Vagina (tissue), 2 donors: ENCODE data around the gene NYAP2. TPM values are rescaled to one million over a fixed set of nuclear protein-coding genes. Genes with fewer than 3 reads are reported as not detected.

Experiments
- DNase-seq, 2 donors: peaks; one replicate each; pipeline ENCODE4 v3.0.0-alpha.2; 2017; ENCODE audit errors: extremely low spot score in 2 of 2
- H3K27ac ChIP-seq: fragments of 200-600 bp; sonication (generic); one replicate; pipeline ENCODE4 v1.5.1; 2019
- H3K27me3 ChIP-seq: fragments of 200-600 bp; sonication (generic); one replicate; pipeline ENCODE4 v1.5.1; 2019
- H3K36me3 ChIP-seq, 2 donors: fragments of 200-600 bp; sonication (generic); one replicate each; pipeline ENCODE4 v1.5.1; 2017 to 2019
- H3K4me1 ChIP-seq: fragments of 200-600 bp; sonication (generic); one replicate; pipeline ENCODE4 v1.5.1; 2019
- H3K4me3 ChIP-seq, 2 donors: fragments of 200-600 bp; sonication (generic); 1 replicate in 1 of 2; 2 replicates in 1 of 2; pipeline ENCODE4 v1.5.1; 2016 to 2019
- H3K9me3 ChIP-seq: fragments of 200-600 bp; sonication (generic); one replicate; pipeline ENCODE4 v1.5.1; 2019
- CTCF ChIP-seq, 3 experiments: fragments of 450-650 bp in 2 of 3; fragments of 200-600 bp in 1 of 3; sonication (generic) in 1 of 3; IDR thresholded peaks; one replicate each; pipeline ENCODE4 v1.5.1; 2017 to 2019; ENCODE audit warnings: antibody characterized with exemption in 3 of 3, mild to moderate bottlenecking in 2 of 3, moderate library complexity in 2 of 3
- POLR2A ChIP-seq, 2 donors: fragments of 450-650 bp; IDR thresholded peaks; one replicate each; pipeline ENCODE4 v1.6.1; 2017; ENCODE audit warnings: antibody characterized with exemption in 2 of 2, mild to moderate bottlenecking in 2 of 2, moderate library complexity in 2 of 2
- POLR2AphosphoS5 ChIP-seq, 2 donors: sonication (generic); formaldehyde crosslinking; IDR thresholded peaks; one replicate each; pipeline ENCODE4 v1.9.0; 2017; ENCODE audit warnings: antibody characterized with exemption in 2 of 2, mild to moderate bottlenecking in 2 of 2, low read depth in 1 of 2; ENCODE audit not compliant: insufficient read depth in 1 of 2
- intact Hi-C: fragments of 100-400 bp; cut with DNase I; formaldehyde crosslinking; loops from one replicate; pipeline ENCODE4 v1.15.1; 2023
- total RNA-seq: library from RNA; depleted of rRNA; stranded (reverse); fragments of >200 nt; gene quantifications from one replicate; pipeline ENCODE4 v1.2.3, GENCODE V29; 2016

The NYAP2 gene
- total RNA-seq, 1 donor from 2014 or later, result 0.25 TPM

GRCh38 chr2:225414902-225415301 is 15.4 kb downstream of the NYAP2 start:
- DNase-seq, result no peak
- H3K27ac ChIP-seq, result no peak overlapping the region
- intact Hi-C loops, result no loop called here
- no peaks in the 10 kb centered on the region for H3K9me3 ChIP-seq
- no peak for TF ChIP-seq POLR2A (IDR thresholded peaks at IDR 0.05)
- no peak for TF ChIP-seq CTCF (IDR thresholded peaks at IDR 0.05)
- no peak for TF ChIP-seq POLR2AphosphoS5 (IDR thresholded peaks at IDR 0.05; ENCODE audit: insufficient read depth in 1 of 2, low read depth in 1 of 2)
- H3K27me3 ChIP-seq, result no peaks in the 10 kb centered on the region
- H3K4me3 ChIP-seq, result no peak overlapping the region
- H3K36me3 ChIP-seq, result no peaks in the 10 kb centered on the region
- H3K4me1 ChIP-seq, result no peaks in the 10 kb centered on the region

DNA sequence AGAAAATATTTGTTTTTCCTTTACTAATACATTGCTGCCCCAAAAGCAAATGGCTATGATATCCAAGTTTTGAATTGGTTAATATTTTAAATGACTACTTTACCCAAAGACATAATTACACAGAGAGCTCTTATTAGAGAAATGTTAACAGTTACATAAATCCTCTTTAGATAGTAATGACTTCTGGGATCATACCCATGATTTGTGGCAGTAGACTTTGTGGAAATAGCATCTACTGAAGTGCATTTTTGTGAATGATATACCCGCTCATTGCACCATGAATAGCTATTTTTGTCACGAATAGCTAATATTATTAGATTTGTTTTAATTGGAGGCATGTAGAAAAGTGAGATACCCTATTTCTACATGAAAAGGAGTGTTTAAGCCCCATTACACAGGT is 15.8 kb downstream of the NYAP2 start:
- H3K36me3 ChIP-seq, result no peaks in the 10 kb centered on the region
- H3K27ac ChIP-seq, result no peak overlapping the region
- no peak overlapping the region for H3K4me3 ChIP-seq
- no peaks in the 10 kb centered on the region for H3K27me3 ChIP-seq
- DNase-seq, result no peak
- no peaks in the 10 kb centered on the region for H3K4me1 ChIP-seq
- intact Hi-C loops, result no loop called here
- TF ChIP-seq POLR2A (IDR thresholded peaks at IDR 0.05) (no peak), POLR2AphosphoS5 (IDR thresholded peaks at IDR 0.05; ENCODE audit: insufficient read depth in 1 of 2, low read depth in 1 of 2) (no peak), CTCF (IDR thresholded peaks at IDR 0.05) (no peak)
- H3K9me3 ChIP-seq, result no peaks in the 10 kb centered on the region

DNA sequence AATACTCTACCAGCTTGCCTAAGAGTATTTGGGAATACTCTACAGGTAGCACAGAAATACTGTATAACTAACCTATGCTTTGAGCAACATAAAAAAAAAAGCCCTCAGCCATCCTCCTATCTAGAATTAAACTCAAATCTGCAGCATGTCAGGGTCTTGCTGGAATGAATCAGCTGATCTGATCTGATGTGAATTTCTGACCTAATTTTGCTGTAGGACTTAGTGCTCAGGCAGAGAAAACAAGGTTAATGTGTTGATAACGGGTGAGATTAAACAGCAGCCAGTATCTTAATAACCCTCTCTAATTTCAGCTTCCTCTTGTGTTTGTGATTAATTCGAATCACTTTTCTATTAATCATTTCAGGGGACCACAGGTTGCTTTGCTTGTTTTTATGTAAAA is 16.3 kb downstream of the NYAP2 start:
- no peak for DNase-seq
- Histone ChIP-seq H3K4me1 (no peaks in the 10 kb centered on the region), H3K27me3 (no peaks in the 10 kb centered on the region), H3K27ac (no peak overlapping the region), H3K9me3 (no peaks in the 10 kb centered on the region), H3K36me3 (no peaks in the 10 kb centered on the region), H3K4me3 (no peak overlapping the region)
- TF ChIP-seq CTCF (IDR thresholded peaks at IDR 0.05) (no peak), POLR2AphosphoS5 (IDR thresholded peaks at IDR 0.05; ENCODE audit: insufficient read depth in 1 of 2, low read depth in 1 of 2) (no peak), POLR2A (IDR thresholded peaks at IDR 0.05) (no peak)
- intact Hi-C loops, result no loop called here

DNA sequence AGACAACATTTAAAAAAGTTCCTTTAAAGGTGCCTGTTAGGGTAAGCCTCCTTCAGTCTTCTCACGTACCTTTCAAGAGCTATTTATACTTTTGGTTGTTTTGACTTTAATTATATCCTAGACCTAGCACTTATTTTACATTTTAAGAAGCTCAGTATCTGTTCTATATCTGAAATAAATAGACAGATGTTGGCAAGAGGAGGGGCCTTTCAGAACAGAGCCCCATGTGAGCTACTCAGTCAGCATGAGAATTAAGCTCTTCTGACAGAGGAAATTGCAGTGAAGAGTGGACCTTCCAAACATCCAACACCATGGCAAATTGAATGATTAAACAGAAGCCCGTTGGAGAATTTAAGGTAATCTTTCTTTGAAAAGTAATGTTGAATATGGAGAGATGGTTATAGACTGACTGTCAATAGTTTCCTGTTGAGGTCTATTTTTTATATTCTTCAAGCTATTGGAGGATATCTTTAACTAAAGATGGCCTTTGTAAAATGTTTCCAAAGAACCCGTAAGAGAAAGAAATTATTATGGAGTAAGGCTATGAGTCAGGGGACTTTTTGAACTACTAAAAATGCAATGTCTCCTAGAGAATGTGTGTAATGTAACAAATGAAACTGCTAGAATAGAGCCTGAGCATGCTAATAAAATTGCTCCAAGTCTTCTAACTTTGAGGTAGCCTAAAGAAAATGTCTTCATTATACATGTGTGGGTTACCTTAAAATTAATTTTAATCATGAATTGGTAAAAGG is 17.3 kb downstream of the NYAP2 start:
- no peaks in the 10 kb centered on the region for H3K9me3 ChIP-seq
- intact Hi-C loops, result no loop called here
- no peaks in the 10 kb centered on the region for H3K27me3 ChIP-seq
- TF ChIP-seq CTCF (IDR thresholded peaks at IDR 0.05), result no peak
- TF ChIP-seq POLR2AphosphoS5 (IDR thresholded peaks at IDR 0.05; ENCODE audit: insufficient read depth in 1 of 2, low read depth in 1 of 2), result no peak
- TF ChIP-seq POLR2A (IDR thresholded peaks at IDR 0.05), result no peak
- no peaks in the 10 kb centered on the region for H3K36me3 ChIP-seq
- no peak for DNase-seq
- no peak overlapping the region for H3K4me3 ChIP-seq
- H3K4me1 ChIP-seq, result no peaks in the 10 kb centered on the region
- no peak overlapping the region for H3K27ac ChIP-seq

DNA sequence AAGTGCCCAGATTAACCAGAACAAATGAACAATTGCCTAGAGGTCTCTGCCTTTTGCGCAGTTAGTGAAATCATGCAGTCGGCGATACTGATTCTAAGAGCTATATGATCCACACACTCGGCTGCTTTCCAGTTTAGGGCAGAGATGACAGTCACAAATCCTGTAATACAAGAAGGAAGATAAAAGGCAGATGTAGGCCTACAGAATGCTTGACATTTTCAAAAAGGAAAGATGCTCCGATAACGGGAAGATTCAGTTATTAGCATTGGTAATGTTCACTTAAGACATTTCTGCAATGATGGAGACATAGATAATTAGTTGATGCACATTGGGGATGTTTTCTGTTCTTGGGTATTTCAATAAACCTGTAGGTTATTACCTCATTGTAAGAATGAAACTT is 19.5 kb downstream of the NYAP2 start:
- H3K9me3 ChIP-seq, result no peaks in the 10 kb centered on the region
- no peaks in the 10 kb centered on the region for H3K4me1 ChIP-seq
- TF ChIP-seq POLR2AphosphoS5 (IDR thresholded peaks at IDR 0.05; ENCODE audit: insufficient read depth in 1 of 2, low read depth in 1 of 2), result no peak
- no peak for TF ChIP-seq CTCF (IDR thresholded peaks at IDR 0.05)
- TF ChIP-seq POLR2A (IDR thresholded peaks at IDR 0.05), result no peak
- no peak for DNase-seq
- H3K27ac ChIP-seq, result no peak overlapping the region
- no peaks in the 10 kb centered on the region for H3K36me3 ChIP-seq
- intact Hi-C loops, result no loop called here
- H3K4me3 ChIP-seq, result no peak overlapping the region
- H3K27me3 ChIP-seq, result no peaks in the 10 kb centered on the region
